OCI-LY3 (cell line): ENCODE data around the gene CD2AP.

Source experiments
- H2AFZ ChIP-seq: fragments of 200-600, 300-600 bp; shearing (Covaris generic); 2 replicates; pipeline ENCODE4 v1.6.0; 2014; ENCODE audit warnings: antibody characterized with exemption, low read depth, low read length
- H3K27ac ChIP-seq: fragments of 200-600, 300-600 bp; sonication (generic); 2 replicates; pipeline ENCODE4 v1.5.1; 2014; ENCODE audit warnings: mild to moderate bottlenecking, low read length, moderate library complexity, mixed read lengths
- H3K27me3 ChIP-seq: fragments of 200-600, 300-600 bp; sonication (generic); 2 replicates; pipeline ENCODE4 v1.6.1; 2014; ENCODE audit warnings: low read depth, low read length, mixed read lengths
- H3K36me3 ChIP-seq: fragments of 200-600, 300-600 bp; sonication (generic); replicated peaks from 2 replicates; pipeline ENCODE3; 2014; ENCODE audit warnings: low read depth, low read length, mixed read lengths
- H3K4me1 ChIP-seq: fragments of 300-600, 200-600 bp; sonication (generic); 2 replicates; pipeline ENCODE4 v1.6.1; 2014; ENCODE audit warnings: low read length, mixed read lengths
- H3K4me2 ChIP-seq: fragments of 200-600, 300-600 bp; sonication (generic); 2 replicates; pipeline ENCODE4 v1.6.1; 2014; ENCODE audit warnings: low read length, mixed read lengths
- H3K4me3 ChIP-seq: fragments of 300-600, 200-600 bp; sonication (generic); 2 replicates; pipeline ENCODE4 v1.5.1; 2014; ENCODE audit warnings: antibody characterized with exemption, mild to moderate bottlenecking, low read length, moderate library complexity
- H3K79me2 ChIP-seq: fragments of 300-600, 200-600 bp; shearing (Covaris generic); 2 replicates; pipeline ENCODE4 v1.6.1; 2014; ENCODE audit warnings: mild to moderate bottlenecking, low read length, mixed read lengths
- H3K9ac ChIP-seq: fragments of 300-600, 200-600 bp; shearing (Covaris generic); 2 replicates; pipeline ENCODE4 v1.6.0; 2014; ENCODE audit warnings: mild to moderate bottlenecking, low read length, moderate library complexity
- H3K9me3 ChIP-seq: fragments of 200-600, 300-600 bp; shearing (Covaris generic); 2 replicates; pipeline ENCODE4 v1.6.1; 2014; ENCODE audit warnings: low read length, mixed read lengths; ENCODE audit not compliant: insufficient read depth
- H4K20me1 ChIP-seq: fragments of 200-600, 300-600 bp; sonication (generic); 2 replicates; pipeline ENCODE4 v1.6.1; 2016; ENCODE audit warnings: low read length, mixed read lengths; ENCODE audit not compliant: insufficient read depth
- CTCF ChIP-seq: fragments of 200-600, 300-600 bp; sonication (generic); IDR thresholded peaks from 2 replicates; pipeline ENCODE4 v1.5.1; 2014; ENCODE audit warnings: antibody characterized with exemption, low read length, low read depth
- EZH2phosphoT487 ChIP-seq: fragments of 200-600 bp; shearing (Covaris generic); IDR thresholded peaks from 2 replicates; pipeline ENCODE4 v1.6.1; 2018; ENCODE audit warnings: antibody characterized with exemption, mixed run types, low read depth

The CD2AP gene

GRCh38 chr6:47630587-47630986 lies 153.0 kb downstream of the CD2AP start:
- no peak overlapping the region for H3K4me2 ChIP-seq
- no peak overlapping the region for H2AFZ ChIP-seq
- H3K9ac ChIP-seq, result no peak overlapping the region
- H3K4me1 ChIP-seq, result peaks cover 49% of the 10 kb centered on the region
- TF ChIP-seq CTCF (no peak), EZH2phosphoT487 (no peak)
- H3K79me2 ChIP-seq, result no peaks in the 10 kb centered on the region
- H3K36me3 ChIP-seq, result peaks cover 2% of the 10 kb centered on the region
- no peak overlapping the region for H3K4me3 ChIP-seq
- H3K27me3 ChIP-seq, result no peaks in the 10 kb centered on the region
- H4K20me1 ChIP-seq, result no peaks in the 10 kb centered on the region
- no peak overlapping the region for H3K27ac ChIP-seq
- no peaks in the 10 kb centered on the region for H3K9me3 ChIP-seq

DNA sequence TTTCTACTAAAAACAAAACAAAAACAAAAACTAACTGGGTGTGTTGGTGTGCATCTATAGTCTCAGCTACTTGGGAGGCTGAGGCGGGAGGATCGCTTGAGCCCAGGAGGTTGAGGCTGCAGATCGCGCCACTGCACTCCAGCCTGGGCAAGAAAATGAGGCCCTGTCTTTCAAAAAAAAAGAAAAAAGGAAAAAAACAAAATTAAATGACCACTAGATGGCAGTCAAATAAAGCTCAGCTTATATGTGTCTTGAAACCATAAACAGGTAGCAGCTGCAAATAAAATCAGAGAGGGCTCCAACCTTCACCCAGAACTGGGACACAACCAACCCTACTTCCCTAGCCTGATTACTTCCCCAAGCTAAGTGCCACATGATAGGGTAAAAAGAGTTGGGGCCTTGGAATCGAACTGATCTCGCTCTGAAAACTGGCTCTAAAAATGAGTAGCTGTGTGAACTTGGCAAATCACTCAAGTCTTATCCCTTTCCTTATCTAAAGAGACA lies 153.7 kb downstream of the CD2AP start:
- H2AFZ ChIP-seq, result peak overlapping the region; percentile 43

DNA sequence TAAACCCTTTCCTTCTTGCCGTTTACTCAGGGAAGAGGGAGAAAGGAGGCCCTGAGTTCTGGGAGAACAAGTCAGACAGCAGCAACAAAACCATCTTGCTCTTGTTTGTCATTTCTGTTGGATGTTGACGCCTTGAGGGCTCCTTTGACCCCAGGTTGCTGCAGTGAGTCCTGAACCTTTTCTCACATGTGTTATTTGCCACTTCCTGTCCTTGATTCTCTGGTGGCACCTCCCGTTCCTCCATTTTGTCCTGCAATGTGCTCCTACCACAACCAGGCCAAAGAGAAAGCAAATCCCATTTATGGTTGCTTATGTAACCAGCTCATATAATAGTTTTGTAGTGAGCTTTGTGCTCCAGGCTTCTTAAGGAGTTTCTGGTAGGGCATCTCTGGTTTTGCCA lies 154.2 kb downstream of the CD2AP start:
- H2AFZ ChIP-seq, result peak overlapping the region; percentile 43
- H4K20me1 ChIP-seq, result no peaks in the 10 kb centered on the region
- peak overlapping the region; percentile 43 for H3K4me2 ChIP-seq
- no peak for TF ChIP-seq EZH2phosphoT487
- TF ChIP-seq CTCF, result no peak
- peaks cover 49% of the 10 kb centered on the region for H3K4me1 ChIP-seq
- no peaks in the 10 kb centered on the region for H3K27me3 ChIP-seq
- H3K79me2 ChIP-seq, result no peaks in the 10 kb centered on the region
- no peak overlapping the region for H3K4me3 ChIP-seq
- no peaks in the 10 kb centered on the region for H3K36me3 ChIP-seq
- H3K9ac ChIP-seq, result peak overlapping the region; percentile 40
- H3K9me3 ChIP-seq, result no peaks in the 10 kb centered on the region
- H3K27ac ChIP-seq, result peak overlapping the region; percentile 45

More for the DNA sequence above, 153.7 kb downstream of the CD2AP start:
- TF ChIP-seq CTCF (peak; percentile 77), EZH2phosphoT487 (no peak)
- Histone ChIP-seq H3K4me2 (peak overlapping the region; percentile 43), H3K79me2 (no peaks in the 10 kb centered on the region), H3K4me1 (peaks cover 49% of the 10 kb centered on the region), H3K36me3 (peaks cover 2% of the 10 kb centered on the region), H3K27ac (peak overlapping the region; percentile 45), H3K9me3 (no peaks in the 10 kb centered on the region), H4K20me1 (no peaks in the 10 kb centered on the region), H3K27me3 (no peaks in the 10 kb centered on the region), H3K9ac (peak overlapping the region; percentile 40), H3K4me3 (no peak overlapping the region)

DNA sequence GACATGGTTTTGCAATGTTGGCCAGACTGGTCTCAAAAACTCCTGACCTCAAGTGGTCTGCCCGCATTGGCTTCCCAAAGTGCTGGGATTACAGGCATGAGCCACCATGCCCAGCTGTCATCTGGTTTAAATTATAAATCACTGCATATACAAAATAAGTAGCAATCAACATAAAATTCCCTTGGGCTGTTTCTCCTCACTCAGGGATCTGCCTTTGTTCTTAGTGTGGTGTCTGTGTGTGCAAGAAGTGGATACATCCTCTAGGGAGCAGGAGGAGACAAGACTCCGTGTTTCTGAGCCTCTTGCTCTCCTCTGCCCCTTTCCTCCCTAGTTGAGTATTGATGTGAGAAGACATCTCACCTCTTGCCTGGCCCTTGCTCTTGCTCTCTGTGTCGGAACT lies 155.6 kb downstream of the CD2AP start:
- H3K36me3 ChIP-seq, result no peaks in the 10 kb centered on the region
- H3K4me2 ChIP-seq, result no peak overlapping the region
- H2AFZ ChIP-seq, result no peak overlapping the region
- H3K4me3 ChIP-seq, result no peak overlapping the region
- H4K20me1 ChIP-seq, result no peaks in the 10 kb centered on the region
- TF ChIP-seq CTCF (peak; percentile 47), EZH2phosphoT487 (no peak)
- H3K27ac ChIP-seq, result no peak overlapping the region; the same call in 1 of the 2 replicates
- no peak overlapping the region for H3K9ac ChIP-seq
- H3K27me3 ChIP-seq, result no peaks in the 10 kb centered on the region
- peaks cover 41% of the 10 kb centered on the region for H3K4me1 ChIP-seq
- no peaks in the 10 kb centered on the region for H3K79me2 ChIP-seq
- H3K9me3 ChIP-seq, result no peaks in the 10 kb centered on the region
